HG02763 (cell line): ENCODE results near the gene SRP14.

ENCODE experiments used
- ATAC-seq: cut with Tn5 transposase; IDR thresholded peaks from one replicate; pipeline ENCODE4 v1.9.1; 2021; ENCODE audit warnings: mild to moderate bottlenecking, moderate library complexity; ENCODE audit not compliant: unreplicated experiment

Gene SRP14

DNA sequence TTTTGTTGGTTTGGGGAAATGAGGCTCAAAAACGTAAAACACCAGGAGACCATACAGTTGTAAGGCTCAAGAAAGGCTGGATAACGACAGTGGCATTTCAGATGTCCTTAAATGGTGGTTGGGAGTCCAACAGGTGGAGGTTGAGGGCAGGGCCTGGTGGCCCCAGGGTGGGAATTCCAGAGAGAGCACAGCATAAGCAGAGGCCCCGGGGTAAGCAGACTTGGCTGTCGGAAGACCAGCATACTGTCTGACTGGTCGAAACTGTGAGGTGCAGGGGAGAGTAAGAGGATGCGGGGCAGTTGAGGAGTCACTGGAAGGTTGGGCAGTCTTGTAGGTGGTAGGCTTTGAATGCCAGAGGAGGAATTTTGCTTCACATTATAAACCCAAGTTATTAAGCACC lies 48.3 kb downstream of the SRP14 start:
- ATAC-seq = no peak

DNA sequence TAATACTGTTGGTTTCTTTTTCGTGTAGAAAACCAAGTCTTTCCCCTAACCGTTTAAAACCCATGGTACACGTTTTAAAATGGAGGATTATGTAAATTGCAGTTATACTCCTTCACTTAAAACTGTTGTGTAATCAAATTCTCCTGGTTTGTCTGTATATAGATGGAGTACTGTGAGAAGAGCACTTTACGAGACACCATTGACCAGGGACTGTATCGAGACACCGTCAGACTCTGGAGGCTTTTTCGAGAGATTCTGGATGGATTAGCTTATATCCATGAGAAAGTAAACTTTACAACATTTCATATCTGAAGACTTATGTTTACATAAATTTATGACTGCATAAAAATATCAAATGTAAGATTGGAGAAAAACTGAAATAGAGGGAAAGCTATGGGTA lies 51.2 kb downstream of the SRP14 start:
- ATAC-seq = no peak
